ENCODE data around the gene ERAL1.
A peak's percentile ranks its signal among the peaks of the same experiment; 100 is the strongest.
"Not testable (repeated sequence)": the region's sequence is repeated elsewhere in the genome, so short reads cannot be mapped to it uniquely, and the experiment has no call there.

The ERAL1 gene

GRCh38 chr17:28854457-28855335 lies at the start of gene ERAL1:
Gene ERAL1 (plus strand): TSS chr17:28855016. CDS start chr17:28855035, 19 bp downstream.
- DNase-seq (ENCODE audit: low read depth, low spot score) = peak; percentile 35

- DNase-seq (ENCODE audit: low read depth, low spot score) = peak; percentile 69
Measured at GRCh38 chr17:28807925-28808634, 46.7 kb upstream of the ERAL1 start.

GRCh38 chr17:28810437-28810836 lies 44.4 kb upstream of the ERAL1 start:
- DNase-seq (ENCODE audit: low read depth, low spot score) = no peak

- no peak for DNase-seq (ENCODE audit: low read depth, low spot score)
Measured at GRCh38 chr17:28811651-28812090, 43.1 kb upstream of the ERAL1 start.

GRCh38 chr17:28812091-28812747 lies 42.6 kb upstream of the ERAL1 start:
- DNase-seq (ENCODE audit: low read depth, low spot score) = peak; percentile 91

- DNase-seq (ENCODE audit: low read depth, low spot score) = peak; percentile 31
Measured at GRCh38 chr17:28812748-28813377, 42.0 kb upstream of the ERAL1 start.

- no peak for DNase-seq (ENCODE audit: low read depth, low spot score)
Measured at GRCh38 chr17:28816540-28816939, 38.3 kb upstream of the ERAL1 start.

- no peak for DNase-seq (ENCODE audit: low read depth, low spot score)
Measured at GRCh38 chr17:28818819-28819221, 36.0 kb upstream of the ERAL1 start.

- DNase-seq (ENCODE audit: low read depth, low spot score) = no peak
Measured at GRCh38 chr17:28819582-28819981, 35.2 kb upstream of the ERAL1 start.

GRCh38 chr17:28827672-28828071 lies 27.1 kb upstream of the ERAL1 start:
- no peak for DNase-seq (ENCODE audit: low read depth, low spot score)

GRCh38 chr17:28828294-28829040 lies 26.3 kb upstream of the ERAL1 start:
- no peak for DNase-seq (ENCODE audit: low read depth, low spot score)

GRCh38 chr17:28834420-28834819 lies 20.4 kb upstream of the ERAL1 start:
- no peak for DNase-seq (ENCODE audit: low read depth, low spot score)

- DNase-seq (ENCODE audit: low read depth, low spot score) = not testable (repeated sequence)
Measured at GRCh38 chr17:28836541-28836940, 18.3 kb upstream of the ERAL1 start.

- DNase-seq (ENCODE audit: low read depth, low spot score) = peak; percentile 39
Measured at GRCh38 chr17:28839221-28839620, 15.6 kb upstream of the ERAL1 start.

- DNase-seq (ENCODE audit: low read depth, low spot score) = no peak
Measured at GRCh38 chr17:28841901-28842281, 12.9 kb upstream of the ERAL1 start.

GRCh38 chr17:28842282-28843012 lies 12.4 kb upstream of the ERAL1 start, which contains the start of gene FAM222B:
Gene FAM222B (minus strand): TSS chr17:28842790. CDS start chr17:28766667, 76,123 bp downstream.
- DNase-seq (ENCODE audit: low read depth, low spot score) = peak; percentile 57

- no peak for DNase-seq (ENCODE audit: low read depth, low spot score)
Measured at GRCh38 chr17:28843816-28844148, 11.0 kb upstream of the ERAL1 start.

GRCh38 chr17:28846231-28846630 lies 8.6 kb upstream of the ERAL1 start:
- DNase-seq (ENCODE audit: low read depth, low spot score) = no peak

- DNase-seq (ENCODE audit: low read depth, low spot score) = not testable (repeated sequence)
Measured at GRCh38 chr17:28846699-28847098, 8.1 kb upstream of the ERAL1 start.

GRCh38 chr17:28848667-28849066 lies 6.1 kb upstream of the ERAL1 start:
- not testable (repeated sequence) for DNase-seq (ENCODE audit: low read depth, low spot score)

Measured in smooth muscle cell of the brain vasculature (primary cell).